DOHH2 (cell line): Measurements from ENCODE around the gene CTNND1.

Experiments
- EZH2phosphoT487 ChIP-seq: fragments of 200-600 bp; sonication (generic); IDR thresholded peaks from 2 replicates; pipeline ENCODE4 v1.6.1; 2017; ENCODE audit warnings: borderline replicate concordance, mild to moderate bottlenecking, antibody characterized with exemption, low read length, moderate library complexity, mixed read lengths
- TF ChIP-seq, protein P1 (sequence below): fragments of 200-600 bp; sonication (generic); IDR thresholded peaks from one replicate; pipeline ENCODE4 v1.5.1; 2014; ENCODE audit warnings: antibody characterized with exemption, mild to moderate bottlenecking, low read depth, low read length; ENCODE audit not compliant: poor library complexity, severe bottlenecking

DNA sequence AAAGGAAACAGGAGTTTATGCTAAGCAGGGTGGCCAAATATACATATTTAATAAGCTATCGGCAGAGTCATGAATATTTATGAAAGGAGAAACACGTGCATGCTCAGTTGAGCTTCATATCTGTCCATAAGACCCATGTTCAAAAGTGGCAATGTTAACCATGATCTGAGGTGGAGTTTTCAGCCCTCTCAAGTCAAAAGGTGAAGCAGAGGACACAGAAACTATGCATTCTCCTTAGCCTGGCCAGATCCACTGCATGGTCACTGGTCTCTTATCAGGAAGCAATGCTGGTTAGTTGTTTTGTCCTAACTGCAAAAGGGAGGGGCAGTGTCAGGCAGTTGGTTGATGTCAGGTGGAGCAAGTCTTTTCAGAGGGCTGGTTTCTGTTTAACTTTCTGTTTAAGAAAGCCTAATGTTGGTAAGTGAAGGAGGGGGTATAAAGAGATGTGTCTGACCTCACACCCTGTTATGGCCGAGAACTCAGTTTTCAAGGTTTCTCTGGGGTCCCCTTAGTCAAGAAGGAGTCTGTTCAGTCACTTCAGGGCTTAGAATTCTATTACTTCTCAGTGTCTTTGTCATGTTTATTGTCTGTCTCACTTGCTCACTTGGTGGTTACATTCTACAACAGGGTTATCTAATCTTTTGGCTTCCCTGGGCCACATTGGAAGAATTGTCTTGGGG is 25.8 kb upstream of the CTNND1 start:
- TF ChIP-seq, protein P1, sequence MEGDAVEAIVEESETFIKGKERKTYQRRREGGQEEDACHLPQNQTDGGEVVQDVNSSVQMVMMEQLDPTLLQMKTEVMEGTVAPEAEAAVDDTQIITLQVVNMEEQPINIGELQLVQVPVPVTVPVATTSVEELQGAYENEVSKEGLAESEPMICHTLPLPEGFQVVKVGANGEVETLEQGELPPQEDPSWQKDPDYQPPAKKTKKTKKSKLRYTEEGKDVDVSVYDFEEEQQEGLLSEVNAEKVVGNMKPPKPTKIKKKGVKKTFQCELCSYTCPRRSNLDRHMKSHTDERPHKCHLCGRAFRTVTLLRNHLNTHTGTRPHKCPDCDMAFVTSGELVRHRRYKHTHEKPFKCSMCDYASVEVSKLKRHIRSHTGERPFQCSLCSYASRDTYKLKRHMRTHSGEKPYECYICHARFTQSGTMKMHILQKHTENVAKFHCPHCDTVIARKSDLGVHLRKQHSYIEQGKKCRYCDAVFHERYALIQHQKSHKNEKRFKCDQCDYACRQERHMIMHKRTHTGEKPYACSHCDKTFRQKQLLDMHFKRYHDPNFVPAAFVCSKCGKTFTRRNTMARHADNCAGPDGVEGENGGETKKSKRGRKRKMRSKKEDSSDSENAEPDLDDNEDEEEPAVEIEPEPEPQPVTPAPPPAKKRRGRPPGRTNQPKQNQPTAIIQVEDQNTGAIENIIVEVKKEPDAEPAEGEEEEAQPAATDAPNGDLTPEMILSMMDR = no peak
- no peak for TF ChIP-seq EZH2phosphoT487
